D721Med (cell line): Measurements from ENCODE around the gene STX16.

ENCODE experiments used
- DNase-seq: peaks from one replicate; pipeline ENCODE4 v3.0.0; 2011; ENCODE audit warnings: low spot score; ENCODE audit not compliant: insufficient read length
- FAIRE-seq: peaks from 2 replicates; lab custom pipeline; 2011; peaks lifted over from hg19 to GRCh38; lab: Jason Lieb, UNC
- TF ChIP-seq, protein P1 (sequence below): IDR thresholded peaks from 2 replicates; pipeline ENCODE4 v1.5.1; 2012; ENCODE audit warnings: mild to moderate bottlenecking, control low read depth; ENCODE audit not compliant: insufficient read depth; ENCODE audit errors: missing control alignments

Gene STX16

DNA sequence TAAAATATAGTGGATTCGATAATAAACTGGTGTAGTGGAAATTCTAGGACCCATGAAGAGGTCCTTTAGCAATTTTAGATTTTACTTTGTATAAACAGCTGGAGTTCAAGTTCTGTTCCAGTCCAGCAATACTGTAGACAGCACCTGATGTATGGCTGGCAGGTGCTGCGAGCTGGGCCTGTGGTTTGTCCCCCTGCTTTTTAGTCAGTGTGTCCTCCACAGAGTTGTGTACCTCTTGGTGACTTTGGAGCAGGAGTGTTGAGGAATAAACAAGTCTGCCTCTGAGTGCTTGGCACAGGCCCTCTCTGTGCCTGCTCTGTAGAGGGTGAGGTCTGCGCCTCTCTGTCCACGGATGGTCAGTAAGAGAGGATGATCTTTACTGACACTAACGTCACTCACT lies 13.8 kb downstream of the STX16 start:
- DNase-seq (no peak), FAIRE-seq (no peak)
- TF ChIP-seq, protein P1, sequence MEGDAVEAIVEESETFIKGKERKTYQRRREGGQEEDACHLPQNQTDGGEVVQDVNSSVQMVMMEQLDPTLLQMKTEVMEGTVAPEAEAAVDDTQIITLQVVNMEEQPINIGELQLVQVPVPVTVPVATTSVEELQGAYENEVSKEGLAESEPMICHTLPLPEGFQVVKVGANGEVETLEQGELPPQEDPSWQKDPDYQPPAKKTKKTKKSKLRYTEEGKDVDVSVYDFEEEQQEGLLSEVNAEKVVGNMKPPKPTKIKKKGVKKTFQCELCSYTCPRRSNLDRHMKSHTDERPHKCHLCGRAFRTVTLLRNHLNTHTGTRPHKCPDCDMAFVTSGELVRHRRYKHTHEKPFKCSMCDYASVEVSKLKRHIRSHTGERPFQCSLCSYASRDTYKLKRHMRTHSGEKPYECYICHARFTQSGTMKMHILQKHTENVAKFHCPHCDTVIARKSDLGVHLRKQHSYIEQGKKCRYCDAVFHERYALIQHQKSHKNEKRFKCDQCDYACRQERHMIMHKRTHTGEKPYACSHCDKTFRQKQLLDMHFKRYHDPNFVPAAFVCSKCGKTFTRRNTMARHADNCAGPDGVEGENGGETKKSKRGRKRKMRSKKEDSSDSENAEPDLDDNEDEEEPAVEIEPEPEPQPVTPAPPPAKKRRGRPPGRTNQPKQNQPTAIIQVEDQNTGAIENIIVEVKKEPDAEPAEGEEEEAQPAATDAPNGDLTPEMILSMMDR: no peak

GRCh38 chr20:58665606-58666005 lies 14.5 kb downstream of the STX16 start:
- TF ChIP-seq, protein P1: no peak
- FAIRE-seq (no peak), DNase-seq (no peak)

DNA sequence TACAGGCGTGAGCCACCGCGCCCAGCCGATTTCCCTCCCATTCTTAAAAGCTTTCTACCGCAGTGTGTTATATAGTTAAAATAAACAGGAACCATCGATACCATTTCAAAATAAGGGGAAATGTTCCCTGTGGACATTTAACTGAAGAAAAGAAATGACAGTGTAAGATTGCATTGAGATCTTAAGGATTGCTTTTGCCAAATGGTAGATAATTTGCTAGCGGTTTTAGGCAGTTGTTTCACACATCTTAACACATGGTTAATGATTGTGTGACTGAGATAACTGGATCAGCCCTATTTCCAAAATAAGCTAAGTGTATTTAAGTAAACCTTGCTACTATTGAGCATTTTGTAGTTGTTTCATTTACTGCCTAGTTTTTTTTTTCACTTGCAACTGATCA lies 15.6 kb downstream of the STX16 start:
- no peak for DNase-seq
- TF ChIP-seq, protein P1: no peak
- FAIRE-seq: no peak

- DNase-seq (no peak), FAIRE-seq (no peak)
- TF ChIP-seq, protein P1: no peak
Observed at GRCh38 chr20:58667975-58668374, 16.9 kb downstream of the STX16 start.

DNA sequence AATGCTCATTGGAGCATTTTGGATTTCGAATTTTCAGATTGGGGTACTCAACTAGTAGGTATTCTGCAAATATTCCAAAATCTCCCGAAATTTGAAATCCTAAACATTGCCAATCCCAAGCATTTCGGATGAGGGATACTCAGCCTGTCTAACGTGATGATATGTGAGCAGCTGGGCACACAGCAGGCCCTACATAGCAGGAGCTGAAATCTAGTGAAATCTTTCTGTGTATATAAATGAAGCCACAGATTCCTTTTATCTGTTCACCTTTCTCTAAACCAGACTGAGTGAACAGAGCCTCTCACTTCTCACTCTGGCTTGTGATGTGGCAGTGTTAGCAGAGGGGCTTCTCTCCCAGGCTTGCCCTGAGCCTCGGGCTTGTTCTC lies 17.8 kb downstream of the STX16 start:
- TF ChIP-seq, protein P1: no peak
- DNase-seq (no peak), FAIRE-seq (no peak)

DNA sequence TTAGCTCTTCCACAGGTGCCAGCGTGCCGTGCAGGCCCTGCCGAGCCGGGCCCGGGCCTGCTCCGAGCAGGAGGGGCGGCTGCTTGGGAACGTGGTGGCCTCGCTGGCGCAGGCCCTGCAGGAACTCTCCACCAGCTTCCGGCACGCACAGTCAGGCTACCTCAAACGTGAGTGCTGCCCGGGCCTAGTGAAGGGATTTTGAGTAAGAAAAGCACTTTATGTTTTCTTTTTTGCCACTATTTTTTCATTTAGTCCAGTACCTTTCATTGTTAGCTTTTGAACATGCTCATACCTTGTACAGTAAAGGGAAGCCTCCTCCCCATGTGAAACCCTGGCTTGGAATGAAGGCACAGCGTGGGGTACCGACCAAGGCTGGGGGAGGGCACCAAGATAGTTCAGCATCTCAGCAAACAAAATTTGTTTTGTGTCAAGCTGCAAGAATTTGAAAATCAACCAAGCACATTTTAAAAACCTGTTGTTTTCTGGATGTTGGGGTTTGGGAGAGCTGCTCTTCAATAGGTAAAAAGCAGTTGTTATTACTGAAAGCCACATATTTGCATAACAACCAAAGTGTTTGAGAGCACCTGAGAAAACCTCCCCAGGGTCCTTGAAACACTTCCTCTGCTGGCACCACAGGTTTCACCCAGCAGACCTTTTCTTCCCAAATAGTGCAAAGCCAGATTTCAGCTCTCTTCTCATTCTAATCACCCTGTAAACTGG lies 18.4 kb downstream of the STX16 start:
- no peak for DNase-seq
- FAIRE-seq: no peak

DNA sequence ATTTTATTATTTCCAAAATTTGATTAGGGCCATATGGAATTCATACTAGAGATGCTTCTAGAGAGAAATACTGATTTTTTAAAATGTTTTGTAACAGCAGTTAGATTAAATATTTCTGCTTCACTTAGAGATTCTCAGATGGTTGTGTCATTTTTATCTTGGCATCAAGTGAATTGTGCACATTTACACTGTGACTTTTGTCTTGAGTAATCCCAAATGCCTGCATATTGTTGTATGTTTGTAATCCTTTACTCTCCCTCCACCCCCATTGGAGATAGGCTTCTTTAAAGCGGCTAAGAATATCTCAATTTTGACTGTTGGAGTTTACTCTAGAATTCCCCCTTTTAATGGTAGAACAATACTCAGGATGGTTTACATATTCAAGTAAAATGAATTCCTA lies 19.0 kb downstream of the STX16 start:
- DNase-seq: no peak
- FAIRE-seq: no peak
- TF ChIP-seq, protein P1: no peak

More for the DNA sequence above, 18.4 kb downstream of the STX16 start:
- TF ChIP-seq, protein P1: no peak
